GM21423 (cell line): ENCODE measurements around the gene GPR146.
A peak's percentile ranks its signal among the peaks of the same experiment; 100 is the strongest.

Experiments used
- ATAC-seq: cut with Tn5 transposase; IDR thresholded peaks from one replicate; pipeline ENCODE4 v1.9.1; 2021; ENCODE audit warnings: mild to moderate bottlenecking, moderate library complexity; ENCODE audit not compliant: unreplicated experiment

GPR146 gene

GRCh38 chr7:1103789-1104515, 59.6 kb downstream of the GPR146 start:
- ATAC-seq: peak; percentile 2

GRCh38 chr7:1104516-1105179, 60.3 kb downstream of the GPR146 start:
- no peak for ATAC-seq

- no peak for ATAC-seq
These were observed 60.8 kb downstream of the GPR146 start for GRCh38 chr7:1105189-1105588.

DNA sequence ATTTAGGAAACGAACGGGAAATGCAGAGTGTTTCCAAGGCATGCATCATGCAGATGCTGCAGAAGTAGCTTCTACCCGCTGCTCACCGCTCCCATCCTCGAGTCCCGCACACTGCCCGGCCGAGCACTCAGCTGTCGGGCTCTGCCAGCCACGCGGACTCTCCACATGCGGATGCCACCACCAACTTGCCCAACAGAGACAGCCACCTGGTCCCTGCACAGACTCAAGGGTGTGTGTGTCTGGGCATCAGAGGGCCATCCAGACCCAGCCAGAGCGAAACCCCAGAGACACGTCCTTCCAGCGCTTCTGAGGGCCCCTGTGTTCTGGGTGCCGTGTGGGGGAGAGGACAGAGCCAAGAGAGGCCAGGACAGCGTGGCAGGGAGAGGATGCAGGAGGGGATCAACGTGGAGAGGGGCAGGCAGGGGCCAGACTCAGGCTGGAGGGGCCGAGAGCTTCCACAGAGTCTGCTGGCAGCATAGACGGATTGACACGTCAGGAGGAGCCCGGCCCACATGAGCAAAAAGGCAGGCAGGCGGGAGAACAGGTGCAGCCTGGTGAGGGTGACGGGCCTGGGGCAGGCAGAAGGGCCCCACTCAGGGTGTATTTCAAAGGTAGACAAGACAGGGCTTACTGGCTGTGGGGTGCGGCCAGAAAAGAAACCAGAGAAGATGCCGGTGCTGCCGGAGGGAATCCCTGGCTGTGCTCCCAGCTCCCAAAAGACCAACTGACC, 61.9 kb downstream of the GPR146 start:
- no peak for ATAC-seq

GRCh38 chr7:1106793-1107421, 62.6 kb downstream of the GPR146 start:
- ATAC-seq: no peak

- no peak for ATAC-seq
These were observed 64.0 kb downstream of the GPR146 start for GRCh38 chr7:1108264-1108920.
